ENCODE data around the gene COL27A1. TPM values are rescaled to one million over a fixed set of nuclear protein-coding genes. Genes with fewer than 3 reads are reported as not detected.

The COL27A1 gene
- total RNA-seq (2011; cell fraction: chromatin; rRNA removed; ENCODE audit: low replicate concordance) = not detected in 2 replicates
- not detected in 2 replicates for total RNA-seq (2011; cell fraction: nucleolus; rRNA removed)
- total RNA-seq (2011; cell fraction: nucleoplasm; rRNA removed) = not detected in 2 replicates
- total RNA-seq (2014; rRNA removed) (0.08 TPM in 1 of 2 replicates, not detected in the other), total RNA-seq (2014; rRNA removed; fragmentation: Illumina TruSeq; extraction: Trizol) (not detected in 2 replicates), total RNA-seq (2015; rRNA removed; fragmentation: Illumina TruSeq; extraction: Trizol) (not detected in 2 replicates), total RNA-seq (2021) (0.07 and 0.16 TPM in 2 replicates), polyA plus RNA-seq (2011; rRNA removed) (not detected in 2 replicates), polyA plus RNA-seq (2014; fragmentation: Illumina TruSeq; extraction: Trizol) (not detected in 2 replicates), polyA plus RNA-seq (2014; fragmentation: Nextera tagmentation; extraction: Ambion mirVana) (not detected), polyA plus RNA-seq (2014; rRNA removed) (0.07 TPM in 1 of 2 replicates, not detected in the other), polyA minus RNA-seq (2011; rRNA and poly(A)+ RNA removed) (not detected in 2 replicates), Bru-seq, nascent RNA (percentile 1 among the genes with signal in this experiment), BruChase-seq, experiment 1, labeled RNA remaining after a 2-hour chase (percentile 1 among the genes with signal in this experiment), BruChase-seq, experiment 2, labeled RNA remaining after a 6-hour chase (percentile 3 among the genes with signal in this experiment)
- polyA plus RNA-seq (2011; cell fraction: cytosol; rRNA removed) = not detected in 2 replicates
- 0.04 TPM in 1 of 2 replicates, not detected in the other for polyA plus RNA-seq (2011; cell fraction: nucleus; rRNA removed)
- polyA plus RNA-seq (2012) = not detected in 2 replicates
- not detected in 2 replicates for polyA minus RNA-seq (2011; cell fraction: cytosol; rRNA and poly(A)+ RNA removed)
- polyA minus RNA-seq (2011; cell fraction: nucleus; rRNA and poly(A)+ RNA removed) = 0.13 TPM in 1 of 2 replicates, not detected in the other
- long read RNA-seq, experiment 1 = 0 reads
- long read RNA-seq, experiment 2 = 0 reads
- long read RNA-seq, experiment 3 = 0 reads

GRCh38 chr9:114155263-114155994 is at the start of gene COL27A1:
COL27A1 (plus strand) TSS chr9:114155537; CDS start chr9:114155951, 414 bp downstream.
- DNase-seq (ENCODE audit: extremely low read depth in 1 of 4, low spot score in 3 of 4) (peak; percentile 73 to 92 (median 88)), FAIRE-seq (no peak), ATAC-seq (peak; percentile 100)
- H3K4me1 ChIP-seq (replicated peaks in 1 of 2; ENCODE audit: control insufficient read depth in 2 of 2, insufficient read depth in 2 of 2, low read length in 2 of 2) = peaks cover 0 to 16% of the 10 kb centered on the region in 2 experiments; a peak in 2 of 5 replicates
- no peak within 1 kb of the TSS for H3K4me2 ChIP-seq (ENCODE audit: insufficient read depth, low read length)
- no peak within 1 kb of the TSS for H3K27ac ChIP-seq (ENCODE audit: extremely low read depth, low read depth, low read length)
- CTCF ChIA-PET (ENCODE audit: low intra/inter-chr PET ratio) = interaction anchor here (1.6 kb wide), 1 partner anchor 136 kb away, joined by 10 read pairs; no protein-coding TSS in a partner anchor
- H3K9me1 ChIP-seq (ENCODE audit: control insufficient read depth, insufficient read depth, low read length) = no peaks in the 10 kb centered on the region
- H3K9me3 ChIP-seq (replicated peaks; ENCODE audit: control insufficient read depth, insufficient read depth, low read depth, low read length) = no peaks in the 10 kb centered on the region
- no peak within 1 kb of the TSS for H3K4me3 ChIP-seq
- peaks cover 4% of the 10 kb centered on the region; the same call in 1 of the 2 replicates for H4K20me1 ChIP-seq (replicated peaks; ENCODE audit: control insufficient read depth, insufficient read depth, low read length)
- in situ Hi-C loops (cut with MboI) = loop anchor here (10.0 kb wide), 1 partner anchor 129 kb away; no protein-coding TSS in a partner anchor
- H3K36me3 ChIP-seq (ENCODE audit: control insufficient read depth, insufficient read depth, low read length) = no peaks in the 10 kb centered on the region
- intact Hi-C loops (cut with micrococcal nuclease) = loop anchor here (2.0 to 5.0 kb wide), 3 partner anchors 48 to 135 kb away; no protein-coding TSS in a partner anchor
- H3K79me2 ChIP-seq (ENCODE audit: control insufficient read depth, insufficient read depth, low read length) = no peaks in the 10 kb centered on the region
- H3K27me3 ChIP-seq (ENCODE audit: control insufficient read depth in 2 of 2, insufficient read depth in 2 of 2, low read length in 2 of 2) = peaks cover 3 to 62% of the 10 kb centered on the region in 2 experiments; a peak in 4 of 5 replicates
- 1% methylated on average over 12 of the region's 63 CpGs for WGBS (ENCODE audit: insufficient coverage, low coverage, missing lambda C conversion rate)
- peak within 1 kb of the TSS in 1 of 2 experiments; percentile 35; a peak in 1 of 4 replicates for H3K9ac ChIP-seq (ENCODE audit: insufficient read depth in 1 of 2, low read depth in 2 of 2, low read length in 2 of 2)
- no TSS peak for BruUV-seq (replicated peaks)
- POLR2A ChIA-PET = no interaction called here
- 0 out of 2 replicates have a peak within 1 kb of the TSS, but pooled peaks have one; percentile 51 for H2AFZ ChIP-seq (ENCODE audit: low read depth, low read length)
- TF ChIP-seq ZNF263 (CRISPR knock-in tag; IDR thresholded peaks at IDR 0.05; ENCODE audit: borderline replicate concordance) (peak; percentile 53), RB1 (IDR thresholded peaks at IDR 0.05; ENCODE audit: low read depth) (peak; percentile 47; the same call in 1 of the 2 replicates), ZNF212 (CRISPR knock-in tag; IDR thresholded peaks at IDR 0.05) (no peak), DEAF1 (CRISPR knock-in tag; IDR thresholded peaks at IDR 0.05) (peak; percentile 60; the same call in 1 of the 2 replicates), REST (IDR thresholded peaks at IDR 0.05; ENCODE audit: borderline replicate concordance) (peak; percentile 59; the same call in 1 of the 2 replicates), REST (CRISPR knock-in tag; IDR thresholded peaks at IDR 0.05; ENCODE audit: low read depth) (no peak), RBM17 (IDR thresholded peaks at IDR 0.05; ENCODE audit: borderline replicate concordance, low read depth, low read length) (no peak)

Data from K562 (cell line).